Naive thymus-derived CD4-positive, alpha-beta T cell (primary cell): ENCODE data around the gene KRTAP10-5. TPM values are rescaled to one million over a fixed set of nuclear protein-coding genes. Genes with fewer than 3 reads are reported as not detected.
A peak's percentile ranks its signal among the peaks of the same experiment; 100 is the strongest.

Experiments
- ATAC-seq: fragments of 150-1000 bp; cut with Tn5 transposase; 2 replicates; pipeline ENCODE4 v1.10.0; 2021; ENCODE audit warnings: mild to moderate bottlenecking, moderate library complexity
- CTCF ChIA-PET: fragments of 350-600 bp; sonication (Branson Sonifier 250); formaldehyde crosslinking; loops from one replicate; lab custom pipeline; 2021; ENCODE audit warnings: antibody characterized with exemption; lab: Charles Lee
- POLR2A ChIA-PET: fragments of 350-600 bp; sonication (Branson Sonifier 250); formaldehyde crosslinking; loops from one replicate; lab custom pipeline; 2021; ENCODE audit warnings: antibody characterized with exemption, inconsistent platforms; lab: Charles Lee
- DNase-seq, 9 donors: peaks; one replicate each; pipeline versions ENCODE4 v3.0.0 to v3.0.0-alpha.2; 2020 to 2022; ENCODE audit warnings: mixed read lengths in 1 of 9
- H3K27ac ChIP-seq: one replicate; pipeline ENCODE4 v1.7.0; 2013; ENCODE audit warnings: mild to moderate bottlenecking, low read depth, low read length, moderate library complexity
- H3K27me3 ChIP-seq, 2 donors: one replicate each; pipeline ENCODE4 v1.7.0; 2013; ENCODE audit warnings: low read length in 2 of 2, mild to moderate bottlenecking in 2 of 2, moderate library complexity in 2 of 2; ENCODE audit not compliant: control insufficient read depth in 2 of 2, insufficient read depth in 2 of 2
- H3K36me3 ChIP-seq, 3 experiments: 1 replicate in 2 of 3; 2 replicates in 1 of 3; pipeline ENCODE4 v1.7.0; 2013; ENCODE audit warnings: low read length in 3 of 3, mild to moderate bottlenecking in 3 of 3, moderate library complexity in 1 of 3; ENCODE audit not compliant: insufficient read depth in 3 of 3, control insufficient read depth in 2 of 3
- H3K4me1 ChIP-seq, 2 donors: one replicate each; pipeline ENCODE4 v1.7.0; 2013; ENCODE audit warnings: low read length in 2 of 2, mild to moderate bottlenecking in 2 of 2, moderate library complexity in 1 of 2; ENCODE audit not compliant: control insufficient read depth in 2 of 2, insufficient read depth in 2 of 2
- H3K4me3 ChIP-seq: 2 replicates; pipeline ENCODE4 v1.7.0; 2013; ENCODE audit warnings: mild to moderate bottlenecking, low read length
- H3K9me3 ChIP-seq, 3 experiments: 1 replicate in 2 of 3; 2 replicates in 1 of 3; pipeline ENCODE4 v1.7.0; 2013; ENCODE audit warnings: low read length in 3 of 3; ENCODE audit not compliant: control insufficient read depth in 2 of 3
- H3K27ac Mint-ChIP-seq, 9 donors: one replicate each; pipeline ENCODE4 v1.8.0; 2020 to 2022; ENCODE audit warnings: mixed read lengths in 9 of 9, mild to moderate bottlenecking in 8 of 9, moderate library complexity in 5 of 9, inconsistent platforms in 2 of 9
- H3K27me3 Mint-ChIP-seq, 5 donors: one replicate each; pipeline ENCODE4 v1.8.0; 2021 to 2022; ENCODE audit warnings: mixed read lengths in 5 of 5, mild to moderate bottlenecking in 1 of 5
- H3K36me3 Mint-ChIP-seq, 5 donors: one replicate each; pipeline ENCODE4 v1.8.0; 2020 to 2022; ENCODE audit warnings: mixed read lengths in 5 of 5, mild to moderate bottlenecking in 3 of 5, inconsistent platforms in 1 of 5
- H3K4me1 Mint-ChIP-seq, 7 donors: one replicate each; pipeline ENCODE4 v1.8.0; 2020 to 2022; ENCODE audit warnings: mixed read lengths in 7 of 7, mild to moderate bottlenecking in 3 of 7, inconsistent platforms in 1 of 7
- H3K4me3 Mint-ChIP-seq, 10 donors: one replicate each; pipeline ENCODE4 v1.8.0; 2020 to 2022; ENCODE audit warnings: mild to moderate bottlenecking in 10 of 10, mixed read lengths in 10 of 10, moderate library complexity in 6 of 10, inconsistent platforms in 2 of 10
- H3K9me3 Mint-ChIP-seq, 11 donors: one replicate each; pipeline ENCODE4 v1.8.0; 2020 to 2022; ENCODE audit warnings: mixed read lengths in 11 of 11, mild to moderate bottlenecking in 4 of 11, inconsistent platforms in 1 of 11, moderate library complexity in 1 of 11
- intact Hi-C, 2 donors: fragments of 100-400 bp; cut with micrococcal nuclease; formaldehyde crosslinking; loops; one replicate each; pipeline ENCODE4 v1.15.1; 2023
- polyA plus RNA-seq, 2 donors: library from polyadenylated mRNA; unstranded; fragments of 300-500 nt; fragmentation: Illumina TruSeq; gene quantifications; one replicate each; pipeline ENCODE4 v1.2.3, GENCODE V29; 2021
- total RNA-seq, 6 experiments: library from RNA in 5 of 6; stranded (reverse) in 5 of 6; gene quantifications; 1 replicate in 5 of 6; 2 replicates in 1 of 6; pipeline ENCODE4 v1.2.3 and lab custom pipeline; 2021 to 2026

Gene KRTAP10-5
- total and polyA plus RNA-seq, 7 experiments from 2014 or later, result not detected

DNA sequence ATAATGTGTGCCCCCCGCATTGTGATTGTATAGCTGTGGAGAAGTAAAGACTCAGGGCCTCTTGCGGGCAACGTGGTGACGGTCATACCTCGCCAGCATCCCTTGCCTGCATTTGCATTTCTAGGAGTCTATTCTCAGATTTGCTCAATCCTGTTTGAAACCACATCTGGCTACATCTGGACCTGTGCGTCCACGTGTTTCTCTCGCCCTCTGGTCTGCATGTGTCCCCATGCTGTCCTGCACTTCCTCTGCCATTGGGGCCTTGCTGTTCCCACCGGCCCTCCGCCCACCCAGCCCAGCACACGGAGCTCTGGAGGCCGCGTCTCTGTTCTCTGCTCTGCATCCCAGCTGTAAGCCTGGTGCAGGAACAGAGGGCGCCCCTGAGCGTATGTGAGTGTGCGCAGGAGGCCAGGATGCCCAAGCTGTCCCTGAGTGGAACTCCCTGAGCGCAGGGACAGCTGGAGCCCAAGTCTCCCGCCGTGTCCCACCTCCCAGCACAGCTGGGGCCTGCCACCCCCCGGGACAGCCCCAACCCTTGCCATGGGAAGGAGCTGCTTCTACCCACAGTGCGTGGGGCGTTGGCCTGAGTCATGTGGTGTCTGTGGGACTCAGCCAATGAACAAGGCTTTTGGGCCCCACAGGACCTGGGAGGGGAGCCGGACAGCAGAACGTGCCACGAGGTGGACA is 30.7 kb downstream of the KRTAP10-5 start:
- Mint-ChIP-seq H3K4me1 (peaks cover 16 to 34% (median 30%) of the 10 kb centered on the region in 7 donors), H3K27me3 (peaks cover 0 to 5% (median 0%) of the 10 kb centered on the region in 5 donors), H3K36me3 (peaks cover 22 to 39% (median 30%) of the 10 kb centered on the region in 5 donors), H3K27ac (peak overlapping the region in 6 of 9 donors; percentile 28 to 99 (median 80)), H3K9me3 (peaks cover 12 to 53% (median 28%) of the 10 kb centered on the region in 11 donors), H3K4me3 (peak overlapping the region in 4 of 10 donors; percentile 19 to 84 (median 52))
- H3K27me3 ChIP-seq, result no peaks in the 10 kb centered on the region
- peaks cover 5 to 18% (median 8%) of the 10 kb centered on the region in 3 experiments for H3K9me3 ChIP-seq
- intact Hi-C loops, result loop anchor here in 1 of 2 donors (5.0 to 10.0 kb wide), 2 partner anchors 37 to 145 kb away; partner anchors contain the start of gene KRTAP10-12
- CTCF ChIA-PET, result no interaction called here
- H3K4me3 ChIP-seq, result no peak overlapping the region
- no peaks in the 10 kb centered on the region for H3K36me3 ChIP-seq
- no peak for DNase-seq
- H3K4me1 ChIP-seq, result peaks cover 15 to 19% of the 10 kb centered on the region in 2 donors
- H3K27ac ChIP-seq, result no peak overlapping the region
- no peak for ATAC-seq
- POLR2A ChIA-PET, result interaction anchor here (1.1 kb wide), 1 partner anchor 75 kb away, joined by 3 read pairs; no protein-coding TSS in a partner anchor

DNA sequence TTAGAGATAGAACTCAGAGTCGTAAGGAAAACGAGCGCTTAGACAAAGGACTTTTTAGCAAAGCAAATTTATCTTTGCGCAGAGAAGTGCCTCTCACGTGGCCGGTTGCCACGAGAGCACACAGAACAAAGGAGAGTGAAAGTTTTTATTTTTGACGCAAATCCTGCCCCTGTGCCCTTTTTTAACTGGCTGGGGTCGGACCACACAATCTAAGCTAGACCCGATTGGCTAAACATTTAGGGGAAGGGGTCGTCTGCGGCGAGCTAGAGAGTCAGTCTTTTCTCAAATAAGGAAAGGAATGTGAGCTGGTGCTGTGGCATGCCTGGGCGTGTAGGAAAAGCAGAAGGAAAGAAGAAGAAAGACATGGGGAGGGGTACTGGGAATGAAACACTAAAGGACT is 31.5 kb downstream of the KRTAP10-5 start:
- no peak for DNase-seq
- Histone ChIP-seq H3K36me3 (no peaks in the 10 kb centered on the region), H3K4me3 (no peak overlapping the region), H3K9me3 (peaks cover 5 to 12% (median 8%) of the 10 kb centered on the region in 3 experiments), H3K27me3 (no peaks in the 10 kb centered on the region), H3K4me1 (peaks cover 15 to 19% of the 10 kb centered on the region in 2 donors), H3K27ac (no peak overlapping the region)
- peaks cover 22 to 38% (median 30%) of the 10 kb centered on the region in 5 donors for H3K36me3 Mint-ChIP-seq
- ATAC-seq, result no peak
- peak overlapping the region in 6 of 9 donors; percentile 63 to 99 (median 92) for H3K27ac Mint-ChIP-seq
- intact Hi-C loops, result loop anchor here in 1 of 2 donors (5.0 to 10.0 kb wide), 2 partner anchors 37 to 146 kb away; partner anchors contain the start of gene KRTAP10-12
- peaks cover 16 to 34% (median 30%) of the 10 kb centered on the region in 7 donors for H3K4me1 Mint-ChIP-seq
- H3K4me3 Mint-ChIP-seq, result peak overlapping the region in 6 of 10 donors; percentile 2 to 86 (median 82)
- H3K9me3 Mint-ChIP-seq, result peaks cover 12 to 45% (median 28%) of the 10 kb centered on the region in 11 donors
- peaks cover 0 to 5% (median 0%) of the 10 kb centered on the region in 5 donors for H3K27me3 Mint-ChIP-seq
- ChIA-PET CTCF (no interaction called here), POLR2A (interaction anchor here (1.1 kb wide), 1 partner anchor 76 kb away, joined by 3 read pairs; no protein-coding TSS in a partner anchor)

DNA sequence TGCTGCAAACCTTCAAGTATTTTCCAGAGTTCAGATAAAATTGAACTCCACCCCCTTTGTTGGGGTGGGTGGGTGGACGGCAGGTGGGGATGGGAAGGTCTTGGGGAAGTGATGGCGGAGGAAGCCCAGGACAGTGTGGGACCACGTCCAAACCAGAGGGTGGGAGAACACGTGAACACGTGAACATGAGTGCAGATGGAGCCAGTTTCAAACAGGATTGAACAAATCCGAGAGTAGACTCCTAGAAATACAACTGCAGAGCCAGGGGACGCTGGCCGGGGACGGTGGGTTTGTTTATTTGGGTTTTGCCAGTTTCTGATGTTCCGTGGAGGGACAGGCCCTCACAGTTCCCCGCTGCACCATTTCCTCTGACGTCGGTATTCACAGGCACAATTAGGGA is 32.0 kb downstream of the KRTAP10-5 start:
- peak overlapping the region in 9 of 10 donors; percentile 29 to 86 (median 83) for H3K4me3 Mint-ChIP-seq
- peak overlapping the region in 8 of 9 donors; percentile 68 to 99 (median 94) for H3K27ac Mint-ChIP-seq
- Histone ChIP-seq H3K4me3 (no peak overlapping the region), H3K9me3 (peaks cover 5 to 11% (median 8%) of the 10 kb centered on the region in 3 experiments), H3K36me3 (no peaks in the 10 kb centered on the region), H3K4me1 (peaks cover 15 to 19% of the 10 kb centered on the region in 2 donors), H3K27ac (no peak overlapping the region), H3K27me3 (no peaks in the 10 kb centered on the region)
- peaks cover 16 to 34% (median 30%) of the 10 kb centered on the region in 7 donors for H3K4me1 Mint-ChIP-seq
- CTCF ChIA-PET, result interaction anchor here (0.6 to 1.2 kb wide), 3 partner anchors 12 to 38 kb away, joined by 3 to 6 read pairs (median 3); no protein-coding TSS in a partner anchor
- peaks cover 22 to 35% (median 27%) of the 10 kb centered on the region in 5 donors for H3K36me3 Mint-ChIP-seq
- POLR2A ChIA-PET, result interaction anchor here (2.6 kb wide), 1 partner anchor 71 kb away, joined by 15 read pairs; no protein-coding TSS in a partner anchor
- peak in 1 of 9 donors; percentile 9 for DNase-seq
- ATAC-seq, result no peak
- H3K27me3 Mint-ChIP-seq, result peaks cover 0 to 5% (median 0%) of the 10 kb centered on the region in 5 donors
- peaks cover 12 to 40% (median 25%) of the 10 kb centered on the region in 11 donors for H3K9me3 Mint-ChIP-seq
- intact Hi-C loops, result loop anchor here in 1 of 2 donors (5.0 to 10.0 kb wide), 2 partner anchors 36 to 146 kb away; partner anchors contain the start of gene KRTAP10-12

DNA sequence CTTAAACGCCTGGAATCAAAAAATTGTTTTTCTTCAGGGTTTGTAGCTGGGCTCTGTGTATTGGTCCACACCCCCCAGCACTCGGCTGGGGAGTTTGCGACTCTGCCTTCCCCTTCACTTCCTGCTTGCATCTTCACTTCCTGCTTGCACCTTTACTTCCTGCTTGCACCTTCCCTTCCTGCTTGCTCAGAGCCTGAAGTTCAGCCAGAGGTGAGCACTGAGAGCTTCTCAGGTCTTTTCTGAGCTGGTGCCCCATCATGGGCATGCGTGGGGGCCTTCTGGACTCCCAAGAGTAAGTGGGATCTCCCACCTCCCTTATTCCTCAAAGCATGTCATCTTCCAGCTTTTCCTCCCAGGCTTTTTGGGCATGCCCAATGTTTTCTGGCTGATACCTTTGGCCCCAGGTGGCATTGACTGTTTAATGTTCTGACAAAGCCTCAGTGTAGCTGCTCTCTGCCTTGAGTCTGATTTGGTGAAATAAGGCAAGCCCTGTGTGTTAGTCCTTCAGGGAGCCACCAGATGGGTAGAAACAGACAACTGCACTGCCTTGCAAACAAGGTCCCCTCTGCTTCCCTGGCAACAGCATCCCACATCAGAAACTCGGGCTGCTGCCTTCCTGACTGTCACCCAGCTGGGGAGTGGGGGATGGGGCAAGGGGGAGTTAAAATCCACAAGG is 32.6 kb downstream of the KRTAP10-5 start:
- Histone ChIP-seq H3K27me3 (no peaks in the 10 kb centered on the region), H3K4me3 (peak overlapping the region; percentile 50), H3K36me3 (no peaks in the 10 kb centered on the region), H3K4me1 (peaks cover 15 to 19% of the 10 kb centered on the region in 2 donors), H3K9me3 (peaks cover 5 to 14% (median 11%) of the 10 kb centered on the region in 3 experiments), H3K27ac (peak overlapping the region; percentile 56)
- Mint-ChIP-seq H3K36me3 (peaks cover 18 to 29% (median 22%) of the 10 kb centered on the region in 5 donors), H3K27me3 (peaks cover 0 to 5% (median 0%) of the 10 kb centered on the region in 5 donors), H3K9me3 (peaks cover 12 to 34% (median 20%) of the 10 kb centered on the region in 11 donors), H3K4me3 (peak overlapping the region; percentile 75 to 86 (median 83)), H3K4me1 (peaks cover 16 to 34% (median 30%) of the 10 kb centered on the region in 7 donors), H3K27ac (peak overlapping the region; percentile 85 to 99 (median 95))
- intact Hi-C loops, result loop anchor here in 1 of 2 donors (1.0 to 10.0 kb wide), 4 partner anchors 35 to 147 kb away; partner anchors contain the start of genes KRTAP10-12 and KRTAP12-3
- ChIA-PET POLR2A (interaction anchor here (0.6 to 2.6 kb wide), 8 partner anchors 32 to 364 kb away, joined by 3 to 15 read pairs (median 4); partner anchors contain the start of genes KRTAP10-5, KRTAP12-3, KRTAP12-4 and PTTG1IP), CTCF (interaction anchor here (0.6 to 1.4 kb wide), 7 partner anchors 10 to 246 kb away, joined by 3 to 7 read pairs (median 3); no protein-coding TSS in a partner anchor)
- DNase-seq, result peak in 8 of 9 donors; percentile 16 to 73 (median 59)
- ATAC-seq, result peak; percentile 74

DNA sequence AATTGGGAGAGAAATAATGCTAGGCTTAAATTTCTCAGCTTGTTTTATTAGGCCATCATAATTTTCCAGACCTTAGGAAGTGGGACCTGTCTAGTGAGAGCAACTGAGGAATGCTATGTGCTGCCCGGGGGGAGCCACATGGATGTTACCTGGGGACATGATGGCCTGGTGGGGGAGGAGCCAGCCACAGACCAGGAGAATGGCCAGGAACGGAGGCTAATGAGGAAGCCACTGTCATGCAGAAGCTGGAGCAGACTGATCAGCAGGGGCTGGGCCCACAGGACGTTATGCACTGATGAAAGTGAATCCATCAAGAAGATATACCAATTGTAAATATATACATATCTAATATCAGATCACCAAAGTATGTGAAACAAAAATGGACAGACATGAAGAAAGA is 35.8 kb downstream of the KRTAP10-5 start:
- no peak overlapping the region for H3K4me3 Mint-ChIP-seq
- POLR2A ChIA-PET, result no interaction called here
- ATAC-seq, result no peak

More for the DNA sequence above, 35.8 kb downstream of the KRTAP10-5 start:
- H3K27me3 ChIP-seq, result no peaks in the 10 kb centered on the region
- no peak overlapping the region for H3K4me3 ChIP-seq
- peaks cover 5 to 14% (median 12%) of the 10 kb centered on the region in 3 experiments for H3K9me3 ChIP-seq
- intact Hi-C loops, result loop anchor here in 1 of 2 donors (10.0 kb wide), 1 partner anchor 150 kb away; the partner anchor contains the start of gene KRTAP10-12
- Mint-ChIP-seq H3K9me3 (peaks cover 12 to 33% (median 21%) of the 10 kb centered on the region in 11 donors), H3K27me3 (peaks cover 0 to 6% (median 0%) of the 10 kb centered on the region in 5 donors), H3K27ac (no peak overlapping the region), H3K36me3 (peaks cover 18 to 28% (median 22%) of the 10 kb centered on the region in 5 donors), H3K4me1 (peaks cover 16 to 30% (median 29%) of the 10 kb centered on the region in 7 donors)
- H3K36me3 ChIP-seq, result no peaks in the 10 kb centered on the region
- CTCF ChIA-PET, result interaction anchor here (0.7 kb wide), 1 partner anchor 184 kb away, joined by 3 read pairs; no protein-coding TSS in a partner anchor
- peak in 1 of 9 donors; percentile 7 for DNase-seq
- H3K4me1 ChIP-seq, result peaks cover 15 to 19% of the 10 kb centered on the region in 2 donors
- no peak overlapping the region for H3K27ac ChIP-seq
